ENCODE measurements around the gene IGFBP7.

GRCh38 chr4:57116245-57116644 lies 6.1 kb upstream of the IGFBP7 start:
- no peak for TF ChIP-seq POLR2A (IDR thresholded peaks at IDR 0.05)
- no peak for TF ChIP-seq CTCF (IDR thresholded peaks at IDR 0.05 in 4 of 5, conservative IDR thresholded peaks at IDR 0.05 in 1 of 5)

All from gastrocnemius medialis (tissue), 4 donors.